IPS-15b (cell line): ENCODE results near the gene FAM110C.
"Not testable (repeated sequence)": the region's sequence is repeated elsewhere in the genome, so short reads cannot be mapped to it uniquely, and the experiment has no call there.

Experiments used
- H3K27me3 ChIP-seq: one replicate; pipeline ENCODE4 v1.6.1; 2013; ENCODE audit warnings: low read length; ENCODE audit not compliant: control insufficient read depth, insufficient read depth
- H3K36me3 ChIP-seq: one replicate; pipeline ENCODE4 v1.6.1; 2013; ENCODE audit warnings: low read length; ENCODE audit not compliant: control insufficient read depth, insufficient read depth
- H3K4me1 ChIP-seq: one replicate; pipeline ENCODE4 v1.6.1; 2013; ENCODE audit warnings: mild to moderate bottlenecking, low read length; ENCODE audit not compliant: control insufficient read depth, insufficient read depth
- H3K4me3 ChIP-seq: one replicate; pipeline ENCODE4 v1.5.1; 2013; ENCODE audit warnings: low read depth, low read length
- H3K9ac ChIP-seq: one replicate; pipeline ENCODE4 v1.6.1; 2013; ENCODE audit warnings: low read depth, mild to moderate bottlenecking, low read length
- H3K9me3 ChIP-seq: one replicate; pipeline ENCODE4 v1.6.1; 2013; ENCODE audit warnings: mild to moderate bottlenecking, low read length; ENCODE audit not compliant: control insufficient read depth, insufficient read depth

FAM110C gene

GRCh38 chr2:36318-36717 is 10.0 kb downstream of the FAM110C start:
- Histone ChIP-seq H3K4me3 (no peak overlapping the region), H3K9me3 (no peaks in the 10 kb centered on the region), H3K4me1 (peaks cover 3% of the 10 kb centered on the region), H3K9ac (no peak overlapping the region), H3K36me3 (peaks cover 4% of the 10 kb centered on the region), H3K27me3 (no peaks in the 10 kb centered on the region)

DNA sequence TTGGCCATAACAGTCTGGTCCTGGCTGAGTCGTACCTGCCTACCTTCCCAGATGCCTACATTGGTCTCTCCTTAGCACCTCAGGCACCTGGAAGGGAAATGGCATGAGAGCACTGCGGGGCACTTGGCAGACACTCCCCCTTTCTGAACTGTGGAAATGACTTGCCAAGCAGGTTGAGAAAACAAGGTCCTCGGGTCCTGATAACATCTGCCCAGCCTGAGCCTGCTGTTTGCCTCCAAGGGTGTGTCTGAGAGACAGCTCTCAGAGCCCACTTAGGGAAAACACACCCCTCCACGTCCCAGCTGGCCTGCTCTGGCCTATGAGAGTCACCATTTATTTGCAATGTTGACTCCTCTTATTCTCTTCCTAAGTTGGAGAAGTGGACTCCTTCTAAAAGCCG is 10.5 kb downstream of the FAM110C start:
- H3K4me3 ChIP-seq = no peak overlapping the region
- H3K9ac ChIP-seq = no peak overlapping the region

DNA sequence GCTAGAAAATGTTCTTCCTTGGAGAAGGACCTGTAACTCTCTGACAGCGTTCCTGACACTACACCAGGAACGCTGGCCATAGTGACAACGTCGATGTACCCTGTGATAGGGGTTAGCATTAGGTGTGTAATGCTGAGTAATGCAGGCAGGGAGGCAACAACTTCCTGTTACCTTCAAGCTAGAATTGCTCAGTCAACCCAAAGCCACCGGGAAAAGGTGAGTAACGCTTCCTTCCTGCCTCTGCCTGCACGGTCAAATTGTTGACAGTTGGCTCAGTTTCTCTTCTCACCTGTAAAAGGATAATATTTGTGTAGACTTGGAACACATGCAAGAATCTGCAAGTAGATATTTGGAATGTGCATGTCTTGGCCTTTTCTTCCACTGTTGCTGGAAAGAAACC is 12.7 kb downstream of the FAM110C start:
- Histone ChIP-seq H3K9ac (no peak overlapping the region), H3K36me3 (peaks cover 4% of the 10 kb centered on the region), H3K27me3 (no peaks in the 10 kb centered on the region), H3K4me1 (peaks cover 3% of the 10 kb centered on the region), H3K9me3 (no peaks in the 10 kb centered on the region), H3K4me3 (no peak overlapping the region)

More for the DNA sequence above, 10.5 kb downstream of the FAM110C start:
- Histone ChIP-seq H3K9me3 (no peaks in the 10 kb centered on the region), H3K4me1 (peaks cover 3% of the 10 kb centered on the region), H3K36me3 (peaks cover 4% of the 10 kb centered on the region), H3K27me3 (no peaks in the 10 kb centered on the region)

GRCh38 chr2:32068-32467 is 14.2 kb downstream of the FAM110C start:
- no peaks in the 10 kb centered on the region for H3K36me3 ChIP-seq
- no peak overlapping the region for H3K4me3 ChIP-seq
- no peak overlapping the region for H3K9ac ChIP-seq
- no peaks in the 10 kb centered on the region for H3K9me3 ChIP-seq
- H3K27me3 ChIP-seq = peaks cover 3% of the 10 kb centered on the region
- no peaks in the 10 kb centered on the region for H3K4me1 ChIP-seq

GRCh38 chr2:29253-29652 is 17.1 kb downstream of the FAM110C start:
- no peaks in the 10 kb centered on the region for H3K4me1 ChIP-seq
- no peaks in the 10 kb centered on the region for H3K36me3 ChIP-seq
- no peak overlapping the region for H3K4me3 ChIP-seq
- H3K9ac ChIP-seq = no peak overlapping the region
- no peaks in the 10 kb centered on the region for H3K9me3 ChIP-seq
- H3K27me3 ChIP-seq = peaks cover 3% of the 10 kb centered on the region

DNA sequence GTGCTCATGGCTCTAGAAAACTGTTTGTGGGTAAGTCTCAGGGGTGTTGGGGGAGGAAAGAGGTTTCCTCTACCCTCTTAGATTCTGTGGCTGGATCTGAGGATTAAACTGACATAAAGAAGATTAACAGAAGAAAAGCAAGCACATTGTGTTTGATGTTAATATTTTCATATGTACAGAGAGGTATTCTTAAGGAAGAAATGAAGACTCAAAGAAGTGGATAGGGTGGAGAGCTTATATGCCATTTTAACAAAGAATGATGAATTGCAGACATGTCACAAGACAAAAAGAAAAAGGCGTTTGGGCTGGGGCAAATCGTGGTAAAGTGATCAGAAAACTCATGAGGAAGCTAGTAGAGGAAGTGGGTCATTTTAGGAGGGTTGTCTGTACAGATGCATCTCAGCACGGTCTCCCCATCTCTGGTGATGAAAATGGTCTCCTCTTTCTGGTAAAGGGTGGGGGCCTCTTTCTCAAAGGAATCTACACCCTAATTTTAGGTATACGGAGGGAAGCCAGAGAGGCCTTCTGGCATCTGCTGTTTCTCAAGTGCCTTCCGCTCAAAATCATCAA is 17.8 kb downstream of the FAM110C start:
- Histone ChIP-seq H3K4me1 (no peaks in the 10 kb centered on the region), H3K4me3 (no peak overlapping the region), H3K9me3 (no peaks in the 10 kb centered on the region), H3K27me3 (peaks cover 3% of the 10 kb centered on the region), H3K36me3 (no peaks in the 10 kb centered on the region), H3K9ac (no peak overlapping the region)

DNA sequence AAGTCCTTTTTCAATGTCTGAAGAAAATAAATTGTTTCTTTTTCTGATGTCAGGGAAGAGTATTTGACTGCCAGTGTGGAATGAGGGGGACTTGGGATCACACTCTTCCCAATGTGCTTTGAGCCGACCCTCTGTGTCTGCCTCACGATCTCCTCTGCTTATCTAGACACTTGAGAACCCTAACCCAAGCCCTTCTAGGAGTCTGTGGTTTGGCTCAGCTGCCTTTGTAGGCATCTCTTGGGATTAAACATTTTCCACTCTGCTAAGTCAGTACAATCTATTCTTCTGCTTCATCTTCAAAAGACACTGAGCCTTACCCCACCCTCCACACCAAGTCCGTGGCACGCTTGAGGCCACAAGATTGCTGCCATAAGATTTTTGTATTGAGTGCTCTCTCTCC is 19.4 kb downstream of the FAM110C start:
- Histone ChIP-seq H3K9ac (no peak overlapping the region), H3K4me3 (no peak overlapping the region), H3K36me3 (no peaks in the 10 kb centered on the region), H3K27me3 (peaks cover 3% of the 10 kb centered on the region), H3K9me3 (no peaks in the 10 kb centered on the region), H3K4me1 (no peaks in the 10 kb centered on the region)

DNA sequence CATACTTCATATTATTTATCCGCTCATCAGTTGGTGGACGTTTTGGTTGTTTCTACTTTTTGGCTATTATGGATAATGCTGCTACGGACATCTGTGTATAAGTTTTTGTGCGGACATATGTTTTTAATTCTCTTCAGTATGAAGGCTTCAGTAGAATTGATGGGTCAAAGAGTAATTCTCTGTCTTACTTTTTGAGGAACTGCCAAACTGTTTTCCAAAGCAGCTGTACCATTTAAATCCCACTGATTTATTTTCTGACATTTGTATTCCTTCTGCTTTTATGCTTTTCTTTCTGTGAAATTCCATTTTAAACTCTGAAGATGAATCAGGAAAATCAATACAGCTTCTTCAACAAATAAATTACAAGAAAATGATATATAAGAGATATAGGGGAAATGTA is 20.8 kb downstream of the FAM110C start:
- no peak overlapping the region for H3K9ac ChIP-seq
- H3K4me1 ChIP-seq = no peaks in the 10 kb centered on the region
- peaks cover 3% of the 10 kb centered on the region for H3K27me3 ChIP-seq

DNA sequence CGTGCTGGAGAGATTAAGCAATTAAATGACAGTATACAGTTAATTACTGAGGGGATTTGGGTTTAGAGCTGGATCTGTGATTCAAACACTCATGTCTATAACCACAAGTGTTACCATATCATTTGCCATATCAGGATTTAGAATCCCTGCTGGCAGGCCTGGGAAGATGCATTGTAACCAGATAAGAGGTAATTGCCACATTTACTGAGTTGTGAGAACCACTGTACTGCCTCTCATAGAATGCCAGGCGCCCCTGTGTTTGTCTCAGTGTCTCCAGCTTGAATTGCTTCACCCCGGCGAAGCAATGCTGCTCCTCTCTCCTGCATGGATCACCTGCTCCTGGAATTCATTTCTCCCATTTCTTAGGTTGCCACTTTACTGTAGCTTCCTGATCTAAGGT is 21.7 kb downstream of the FAM110C start:
- H3K9ac ChIP-seq, H3K4me3 ChIP-seq, H3K27me3 ChIP-seq, H3K4me1 ChIP-seq, H3K36me3 ChIP-seq, H3K9me3 ChIP-seq: not testable (repeated sequence)

More for the DNA sequence above, 20.8 kb downstream of the FAM110C start:
- Histone ChIP-seq H3K9me3 (no peaks in the 10 kb centered on the region), H3K4me3 (no peak overlapping the region), H3K36me3 (no peaks in the 10 kb centered on the region)

DNA sequence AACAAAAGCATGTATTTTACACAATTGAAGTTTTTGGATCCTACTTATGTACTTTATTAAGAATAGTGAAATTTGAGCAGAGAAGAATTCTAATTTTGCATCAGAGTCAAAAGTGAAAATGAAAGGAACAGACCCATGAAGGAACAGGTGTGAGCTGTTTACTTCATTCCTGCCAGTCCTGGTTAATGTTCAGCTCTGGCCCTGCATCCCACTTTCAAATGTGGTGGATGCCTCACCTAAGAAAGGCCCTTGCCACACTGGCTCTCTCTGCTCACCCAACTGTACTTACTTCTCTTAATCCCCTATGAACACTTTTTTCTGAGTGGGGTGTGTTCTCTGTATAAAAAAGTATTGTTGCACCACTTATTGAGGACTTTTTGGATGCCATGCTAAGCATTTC is 22.2 kb downstream of the FAM110C start:
- Histone ChIP-seq H3K27me3 (peaks cover 3% of the 10 kb centered on the region), H3K9me3 (no peaks in the 10 kb centered on the region), H3K4me3 (no peak overlapping the region), H3K36me3 (no peaks in the 10 kb centered on the region), H3K4me1 (no peaks in the 10 kb centered on the region), H3K9ac (no peak overlapping the region)

DNA sequence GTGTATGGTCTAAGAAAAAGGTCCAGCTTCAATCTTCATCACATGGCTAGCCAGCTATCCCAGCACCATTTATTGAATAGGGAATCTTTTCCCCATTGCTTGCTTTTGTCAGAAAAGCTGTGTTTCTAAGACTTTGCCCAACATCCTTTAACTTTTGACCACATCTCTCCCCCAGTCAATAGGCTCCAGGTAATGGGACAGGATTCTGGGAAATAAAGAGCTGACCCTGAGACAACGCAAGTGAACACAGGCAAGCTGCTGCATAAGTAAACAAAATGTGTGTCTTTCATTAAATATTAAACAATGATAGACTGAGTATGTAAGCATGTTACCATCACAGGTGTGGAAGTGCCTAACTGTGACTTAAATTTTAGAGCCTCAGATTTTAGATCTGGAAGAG is 23.0 kb downstream of the FAM110C start:
- H3K4me3 ChIP-seq = no peak overlapping the region
- no peaks in the 10 kb centered on the region for H3K4me1 ChIP-seq
- H3K36me3 ChIP-seq = no peaks in the 10 kb centered on the region
- peaks cover 3% of the 10 kb centered on the region for H3K27me3 ChIP-seq
- no peak overlapping the region for H3K9ac ChIP-seq
- no peaks in the 10 kb centered on the region for H3K9me3 ChIP-seq

GRCh38 chr2:22244-22643 is 24.1 kb downstream of the FAM110C start:
- H3K4me1 ChIP-seq, H3K27me3 ChIP-seq: not testable (repeated sequence)

More at GRCh38 chr2:22244-22643, 24.1 kb downstream of the FAM110C start:
- not testable (repeated sequence) for H3K9ac ChIP-seq, H3K4me3 ChIP-seq, H3K36me3 ChIP-seq, H3K9me3 ChIP-seq
